H1 (cell line): ENCODE results near the gene TRPM1. TPM values are rescaled to one million over a fixed set of nuclear protein-coding genes. Genes with fewer than 3 reads are reported as not detected.

ENCODE experiments used
- CTCF ChIA-PET: fragments of 300-600 bp; sonication (Branson Sonifier 250); formaldehyde crosslinking; loops from one replicate; lab custom pipeline; 2021; ENCODE audit not compliant: partially characterized antibody; lab: Charles Lee
- POLR2A ChIA-PET: fragments of 300-600 bp; sonication (Branson Sonifier 250); formaldehyde crosslinking; loops from one replicate; lab custom pipeline; 2021; ENCODE audit warnings: inconsistent platforms; ENCODE audit not compliant: partially characterized antibody; lab: Charles Lee
- DNase-seq, 2 experiments: peaks; one replicate each; pipeline versions ENCODE4 v3.0.0 to v3.0.0-alpha.2; 2010 to 2022; ENCODE audit warnings: low spot score in 2 of 2, low read depth in 1 of 2, mixed read lengths in 1 of 2
- FAIRE-seq: peaks from 2 replicates; lab custom pipeline; 2011; peaks lifted over from hg19 to GRCh38; lab: Jason Lieb, UNC
- H2AFZ ChIP-seq: 2 replicates; pipeline ENCODE4 v1.8.1; 2012; ENCODE audit warnings: low read length, inconsistent platforms
- H2AK5ac ChIP-seq: 2 replicates; pipeline ENCODE4 v1.6.1; 2013; ENCODE audit warnings: low read depth, low read length
- H2BK120ac ChIP-seq: replicated peaks from 2 replicates; pipeline ENCODE3; 2013; ENCODE audit warnings: low read depth, low read length, inconsistent platforms
- H2BK12ac ChIP-seq: 2 replicates; pipeline ENCODE4 v1.6.1; 2013; ENCODE audit warnings: low read depth, low read length
- H2BK15ac ChIP-seq: 2 replicates; pipeline ENCODE4 v1.6.1; 2013; ENCODE audit warnings: low read length
- H2BK20ac ChIP-seq: 2 replicates; pipeline ENCODE4 v1.6.1; 2013; ENCODE audit warnings: low read length
- H2BK5ac ChIP-seq: 2 replicates; pipeline ENCODE4 v1.6.1; 2013; ENCODE audit warnings: low read depth, low read length
- H3K14ac ChIP-seq: 2 replicates; pipeline ENCODE4 v1.6.1; 2013; ENCODE audit warnings: inconsistent platforms; ENCODE audit not compliant: insufficient read length
- H3K18ac ChIP-seq: 2 replicates; pipeline ENCODE4 v1.6.1; 2013; ENCODE audit warnings: low read length; ENCODE audit errors: extremely low read depth
- H3K23ac ChIP-seq: 2 replicates; pipeline ENCODE4 v1.6.1; 2013; ENCODE audit warnings: inconsistent platforms; ENCODE audit not compliant: insufficient read length
- H3K23me2 ChIP-seq: 2 replicates; pipeline ENCODE4 v1.6.1; 2013; ENCODE audit warnings: low read depth, low read length
- H3K27ac ChIP-seq: 2 replicates; pipeline ENCODE4 v1.6.1; 2011; ENCODE audit warnings: low read depth, low read length, inconsistent platforms
- H3K27me3 ChIP-seq, 4 experiments: replicated peaks in 1 of 4; 1 replicate in 1 of 4; 2 replicates in 3 of 4; pipeline versions ENCODE4 v1.6.1 to v1.8.1; 2011 to 2013; ENCODE audit warnings: low read length in 3 of 4, mild to moderate bottlenecking in 3 of 4, inconsistent platforms in 2 of 4, mixed read lengths in 2 of 4, moderate library complexity in 1 of 4; ENCODE audit not compliant: control insufficient read depth in 3 of 4, insufficient read depth in 3 of 4; ENCODE audit errors: extremely low read depth in 1 of 4
- H3K36me3 ChIP-seq, 4 experiments: 2 replicates each; pipeline versions ENCODE4 v1.6.1 to v1.8.1; 2011 to 2013; ENCODE audit warnings: mild to moderate bottlenecking in 4 of 4, low read length in 3 of 4, moderate library complexity in 2 of 4, control low read depth in 1 of 4, inconsistent platforms in 1 of 4; ENCODE audit not compliant: insufficient read depth in 4 of 4, control insufficient read depth in 2 of 4
- H3K4ac ChIP-seq: replicated peaks from 2 replicates; pipeline ENCODE3; 2013; ENCODE audit warnings: low read length, low read depth, mixed read lengths, inconsistent platforms; ENCODE audit not compliant: insufficient read length
- H3K4me1 ChIP-seq, 4 experiments: replicated peaks in 1 of 4; 1 replicate in 1 of 4; 2 replicates in 3 of 4; pipeline versions ENCODE4 v1.6.1 to v1.8.1; 2011 to 2013; ENCODE audit warnings: low read length in 3 of 4, inconsistent platforms in 2 of 4, mixed read lengths in 1 of 4; ENCODE audit not compliant: insufficient read depth in 4 of 4, control insufficient read depth in 3 of 4
- H3K4me2 ChIP-seq, 2 experiments: 2 replicates each; pipeline versions ENCODE4 v1.6.1 to v1.8.1; 2011 to 2013; ENCODE audit warnings: low read depth in 2 of 2, low read length in 2 of 2, control low read depth in 1 of 2, inconsistent platforms in 1 of 2, mild to moderate bottlenecking in 1 of 2; ENCODE audit not compliant: insufficient read depth in 1 of 2
- H3K4me3 ChIP-seq, 4 experiments: fragments of 200-600, 300-600 bp in 1 of 4; sonication (generic), shearing (Covaris generic), sonication (Bioruptor Twin) in 1 of 4; 2 replicates each; pipeline versions ENCODE4 v1.5.1 to v1.8.1; 2011 to 2016; ENCODE audit warnings: low read length in 4 of 4, low read depth in 3 of 4, control low read depth in 2 of 4, inconsistent platforms in 2 of 4, mild to moderate bottlenecking in 2 of 4, mixed read lengths in 1 of 4, moderate library complexity in 1 of 4; ENCODE audit not compliant: insufficient read depth in 2 of 4; ENCODE audit errors: extremely low read depth in 1 of 4
- H3K56ac ChIP-seq: replicated peaks from 2 replicates; pipeline ENCODE3; 2013; ENCODE audit warnings: low read depth, mild to moderate bottlenecking, mixed read lengths, low read length, inconsistent platforms; ENCODE audit not compliant: insufficient read length
- H3K79me1 ChIP-seq: 2 replicates; pipeline ENCODE4 v1.6.1; 2013; ENCODE audit warnings: low read depth, low read length, control low read depth
- H3K79me2 ChIP-seq, 2 experiments: 2 replicates each; pipeline versions ENCODE4 v1.6.1 to v1.8.1; 2012 to 2013; ENCODE audit warnings: low read length in 2 of 2, mild to moderate bottlenecking in 2 of 2, inconsistent platforms in 1 of 2; ENCODE audit not compliant: insufficient read depth in 2 of 2, control insufficient read depth in 1 of 2
- H3K9ac ChIP-seq, 4 experiments: replicated peaks in 1 of 4; 1 replicate in 1 of 4; 2 replicates in 3 of 4; pipeline versions ENCODE4 v1.6.1 to v1.8.1; 2011 to 2013; ENCODE audit warnings: low read depth in 3 of 4, low read length in 3 of 4, control low read depth in 2 of 4, mild to moderate bottlenecking in 2 of 4, moderate library complexity in 2 of 4, inconsistent platforms in 1 of 4; ENCODE audit errors: extremely low read depth in 1 of 4
- H3K9me3 ChIP-seq, 2 experiments: 2 replicates each; pipeline versions ENCODE4 v1.6.1 to v1.8.1; 2012 to 2013; ENCODE audit warnings: mild to moderate bottlenecking in 2 of 2, moderate library complexity in 2 of 2, control low read depth in 1 of 2, inconsistent platforms in 1 of 2, low read depth in 1 of 2, low read length in 1 of 2, mixed read lengths in 1 of 2; ENCODE audit not compliant: insufficient read depth in 2 of 2
- H4K20me1 ChIP-seq, 2 experiments: replicated peaks in 1 of 2; 2 replicates each; pipeline versions ENCODE3 to v1.8.1; 2011 to 2013; ENCODE audit warnings: inconsistent platforms in 2 of 2, low read length in 2 of 2, mild to moderate bottlenecking in 1 of 2; ENCODE audit not compliant: insufficient read depth in 2 of 2, control insufficient read depth in 1 of 2
- H4K5ac ChIP-seq: 2 replicates; pipeline ENCODE4 v1.6.1; 2013; ENCODE audit warnings: low read length, low read depth, mixed read lengths, inconsistent platforms; ENCODE audit not compliant: insufficient read length
- H4K8ac ChIP-seq: 2 replicates; pipeline ENCODE4 v1.8.0; 2013; ENCODE audit warnings: mild to moderate bottlenecking, moderate library complexity, low read length, inconsistent platforms; ENCODE audit not compliant: insufficient read depth; ENCODE audit errors: extremely low read depth
- H4K91ac ChIP-seq: replicated peaks from 2 replicates; pipeline ENCODE3; 2013; ENCODE audit warnings: low read length, mixed read lengths, inconsistent platforms; ENCODE audit not compliant: insufficient read length
- CEBPB ChIP-seq: IDR thresholded peaks from 2 replicates; pipeline ENCODE4 v1.6.1; 2012; ENCODE audit warnings: low read depth, low read length
- CHD1 ChIP-seq: IDR thresholded peaks from 2 replicates; pipeline ENCODE4 v1.6.1; 2012; ENCODE audit warnings: low read depth, low read length, improper control_type of control experiment
- MAFK ChIP-seq: IDR thresholded peaks from 2 replicates; pipeline ENCODE4 v1.6.1; 2012; ENCODE audit warnings: low read depth, mild to moderate bottlenecking, improper control_type of control experiment, low read length
- PHF8 ChIP-seq: fragments of 200-600 bp; sonication (generic); conservative IDR thresholded peaks from 2 replicates; pipeline ENCODE4 v1.7.1; 2012; ENCODE audit warnings: low read depth, mild to moderate bottlenecking, inconsistent platforms, low read length, moderate library complexity
- SIX5 ChIP-seq: IDR thresholded peaks from 2 replicates; pipeline ENCODE4 v1.6.1; 2011; ENCODE audit warnings: mild to moderate bottlenecking, low read depth, low read length
- SUZ12 ChIP-seq: fragments of 200-600 bp; sonication (generic); IDR thresholded peaks from 2 replicates; pipeline ENCODE4 v1.6.1; 2012; ENCODE audit warnings: mild to moderate bottlenecking, inconsistent platforms, low read length, moderate library complexity, mixed read lengths
- WGBS, 2 experiments: shearing (Covaris generic) in 1 of 2; methylation state at CpG; one replicate each; pipeline versions ENCODE4 v1.1.6 to v1.1.7; 2013 to 2015; ENCODE audit warnings: low lambda C conversion rate in 2 of 2, mixed read lengths in 2 of 2, inconsistent platforms in 1 of 2, low coverage in 1 of 2, missing lambda C conversion rate in 1 of 2; ENCODE audit not compliant: insufficient replicate concordance in 2 of 2, insufficient coverage in 1 of 2, insufficient read length in 1 of 2; ENCODE audit errors: extremely low coverage in 1 of 2, missing lambda C conversion rate in 1 of 2; 5-methylcytosine and 5-hydroxymethylcytosine counted together
- polyA plus RNA-seq, 7 experiments: library from polyadenylated mRNA; depleted of rRNA in 3 of 7; stranded (reverse) in 5 of 7; unstranded in 2 of 7; fragments of >200 nt in 5 of 7; fragments of 200-250 nt in 2 of 7; gene quantifications; 1 replicate in 5 of 7; 2 replicates in 1 of 7; 4 replicates in 1 of 7; pipeline versions ENCODE4 v1.2.1 to v1.2.3, GENCODE V29; 2011 to 2013; ENCODE audit warnings: missing spikeins in 2 of 7, mixed read lengths in 2 of 7
- total RNA-seq: library from RNA; stranded (reverse); fragmentation: NEBNext Ultra II Directional; extraction: Animal tissue kit (Norgen Biotek cat#: 25700); gene quantifications from 2 replicates; pipeline ENCODE4 v1.2.1, GENCODE V29; 2021

Gene TRPM1
- total and polyA plus RNA-seq, 2 of the 8 experiments (the other 6 are each of a cell fraction or from before 2014, with no cell fraction given): 0.05 TPM; not detected in 1

- H3K27me3 ChIP-seq: peaks cover 0 to 2% (median 1%) of the 10 kb centered on the region in 4 experiments; a peak in 3 of 7 replicates
- H2BK15ac ChIP-seq: no peak overlapping the region
- ChIA-PET POLR2A (interaction anchor here (0.7 to 1.4 kb wide), 2 partner anchors 9 to 90 kb away, joined by 3 to 4 read pairs; no protein-coding TSS in a partner anchor), CTCF (interaction anchor here (0.8 to 2.5 kb wide), 3 partner anchors 35 to 110 kb away, joined by 3 to 11 read pairs (median 3); no protein-coding TSS in a partner anchor)
- H3K18ac ChIP-seq: no peak overlapping the region
- H3K4me1 ChIP-seq: peaks cover 3 to 35% (median 20%) of the 10 kb centered on the region in 4 experiments
- no peak overlapping the region for H2BK20ac ChIP-seq
- H2AFZ ChIP-seq: no peak overlapping the region
- H3K23me2 ChIP-seq: peaks cover 3% of the 10 kb centered on the region
- H3K14ac ChIP-seq: no peak overlapping the region
- 87% methylated on average over 6 of the region's 6 CpGs; no CpG with 5 or more reads in 1 of the 2 experiments for WGBS, 2 experiments
- H4K20me1 ChIP-seq: peaks cover 0 to 2% of the 10 kb centered on the region in 2 experiments
- H2AK5ac ChIP-seq: no peak overlapping the region
- peak overlapping the region; percentile 77; the same call in 1 of the 2 replicates for H2BK12ac ChIP-seq
- no peak overlapping the region for H4K91ac ChIP-seq
- no peak for DNase-seq
- H2BK5ac ChIP-seq: no peak overlapping the region
- no peaks in the 10 kb centered on the region for H3K36me3 ChIP-seq
- H3K23ac ChIP-seq: no peak overlapping the region
- no peak for FAIRE-seq
- no peak overlapping the region for H3K4me3 ChIP-seq
- no peak overlapping the region for H4K8ac ChIP-seq
- no peak overlapping the region for H4K5ac ChIP-seq
- H3K4ac ChIP-seq: no peak overlapping the region
- no peaks in the 10 kb centered on the region for H3K9me3 ChIP-seq
- H2BK120ac ChIP-seq: no peak overlapping the region
- no peaks in the 10 kb centered on the region for H3K79me1 ChIP-seq
- H3K4me2 ChIP-seq: no peak overlapping the region; a peak in 1 of 4 replicates
- H3K9ac ChIP-seq: no peak overlapping the region; a peak in 1 of 7 replicates
- TF ChIP-seq PHF8 (no peak), SIX5 (no peak), MAFK (no peak), SUZ12 (no peak), CHD1 (no peak), CEBPB (no peak)
- H3K79me2 ChIP-seq: no peaks in the 10 kb centered on the region
- H3K56ac ChIP-seq: no peak overlapping the region
- no peak overlapping the region for H3K27ac ChIP-seq
These were observed 19.8 kb downstream of the TRPM1 start for GRCh38 chr15:31081588-31082250.
